ELF-1 (cell line): ENCODE measurements around the gene OR2T1.
"Not testable (repeated sequence)": the region's sequence is repeated elsewhere in the genome, so short reads cannot be mapped to it uniquely, and the experiment has no call there.

Experiments
- DNase-seq: peaks from one replicate; pipeline ENCODE4 v3.0.0-alpha.2; 2016; ENCODE audit warnings: low read depth, low spot score

Gene OR2T1

DNA sequence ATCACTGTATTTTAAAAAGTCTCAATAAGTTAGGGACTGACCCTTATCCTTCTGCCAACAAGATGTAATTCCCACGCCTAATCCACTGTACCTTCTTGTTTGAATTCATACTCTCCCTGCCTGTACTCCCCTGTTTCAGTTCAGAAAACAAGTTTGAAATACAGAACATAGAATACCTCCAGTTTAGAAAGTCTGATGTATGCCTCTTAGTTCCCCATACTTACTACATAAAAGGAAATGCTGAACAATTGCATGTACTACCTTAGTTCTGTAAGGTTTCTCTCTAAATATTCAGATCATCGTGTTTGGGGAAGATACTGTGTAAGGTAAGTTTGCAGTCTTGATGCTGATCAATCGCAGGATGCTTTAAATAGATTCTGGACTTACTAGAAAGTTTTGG is 33.5 kb downstream of the OR2T1 start:
- DNase-seq = not testable (repeated sequence)

DNA sequence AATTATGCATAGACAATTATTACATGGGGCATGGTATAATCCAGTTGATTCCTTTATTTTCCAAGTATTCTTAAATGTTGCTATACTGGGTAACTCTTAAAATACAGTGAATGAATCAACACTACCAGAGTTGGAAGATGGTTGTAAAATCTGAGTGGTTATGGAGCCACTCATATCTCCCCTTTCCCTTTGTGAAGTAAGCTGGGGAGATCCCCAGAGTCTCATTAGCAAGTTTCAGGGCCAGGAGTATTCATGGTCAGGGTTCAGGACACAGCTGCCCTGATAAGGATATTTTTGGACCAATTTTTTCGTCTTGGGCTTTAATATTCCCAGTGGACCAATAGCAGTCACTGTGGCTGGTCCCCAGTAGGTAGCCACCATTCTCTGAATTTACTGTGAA is 35.8 kb downstream of the OR2T1 start:
- not testable (repeated sequence) for DNase-seq

DNA sequence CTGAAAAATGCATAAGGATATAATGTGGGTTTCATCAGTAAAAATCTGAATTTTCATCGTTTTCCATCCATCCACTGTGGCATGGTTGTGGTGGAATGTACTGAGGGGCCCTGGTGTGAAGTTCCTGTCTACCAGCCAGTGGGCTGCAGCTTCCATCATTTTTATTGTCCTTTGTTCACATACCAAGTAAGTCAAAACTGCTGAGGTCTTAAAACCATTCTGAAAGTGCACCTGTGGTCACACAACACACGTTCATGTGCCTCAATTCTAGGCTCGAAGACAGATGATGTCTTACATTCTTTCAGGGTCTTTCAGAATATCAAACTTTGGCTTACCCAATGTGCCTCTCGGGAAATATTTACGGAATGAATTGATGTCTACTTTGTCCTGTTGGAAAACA is 36.4 kb downstream of the OR2T1 start:
- DNase-seq = not testable (repeated sequence)

DNA sequence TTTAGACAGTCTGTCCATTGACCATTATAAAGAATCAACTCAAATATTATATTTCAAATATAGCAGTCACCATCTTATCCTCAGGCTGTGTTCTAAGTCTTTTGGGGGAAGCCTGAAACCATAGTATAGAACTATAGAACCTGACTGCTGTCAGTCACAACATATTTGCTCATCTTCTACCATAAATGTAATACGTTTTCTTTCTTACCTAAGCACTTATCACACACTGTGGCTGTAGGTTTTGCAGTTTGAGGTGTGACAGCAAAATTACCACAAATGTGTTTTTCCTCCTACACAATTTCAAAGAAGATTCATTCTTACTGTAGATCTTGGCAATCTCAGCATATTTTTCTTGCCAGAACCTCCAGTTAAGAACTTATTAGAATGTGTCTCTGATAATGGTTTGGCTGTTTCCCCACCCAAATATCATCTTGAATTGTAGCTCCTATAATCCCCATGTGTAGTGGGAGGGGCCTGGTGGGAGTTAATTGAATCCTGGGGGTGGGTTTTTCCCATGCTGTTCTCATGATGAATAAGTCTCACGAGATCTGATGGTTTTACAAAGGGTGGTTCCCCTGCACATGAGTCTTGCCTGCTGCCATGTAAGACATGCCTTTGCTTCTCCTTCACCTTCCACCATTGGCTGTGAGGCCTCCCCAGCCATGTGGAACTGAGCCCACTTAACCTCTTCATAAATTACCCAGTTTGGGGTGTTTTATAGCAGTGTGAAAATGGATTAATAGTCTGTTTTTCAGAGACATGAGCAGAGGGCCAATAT is 39.8 kb downstream of the OR2T1 start:
- DNase-seq = not testable (repeated sequence)

DNA sequence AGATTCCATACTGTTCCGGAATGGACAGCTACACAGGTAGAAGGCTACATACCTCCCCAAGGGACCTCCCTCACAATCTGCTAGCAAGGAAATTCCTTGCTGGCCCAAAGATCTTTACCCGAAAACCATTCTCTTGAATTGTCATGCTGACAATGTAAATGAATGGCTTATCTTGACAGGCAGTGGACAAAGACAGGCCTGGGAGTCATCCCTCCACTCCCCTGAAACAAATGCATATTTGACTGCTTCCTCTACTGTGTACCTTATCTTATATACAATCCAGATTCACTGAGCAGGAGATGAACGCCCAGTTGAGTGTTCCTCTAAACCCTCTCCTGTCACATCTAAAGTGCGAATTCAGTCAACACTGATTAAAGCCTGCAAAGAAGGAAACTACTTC is 41.8 kb downstream of the OR2T1 start:
- not testable (repeated sequence) for DNase-seq

DNA sequence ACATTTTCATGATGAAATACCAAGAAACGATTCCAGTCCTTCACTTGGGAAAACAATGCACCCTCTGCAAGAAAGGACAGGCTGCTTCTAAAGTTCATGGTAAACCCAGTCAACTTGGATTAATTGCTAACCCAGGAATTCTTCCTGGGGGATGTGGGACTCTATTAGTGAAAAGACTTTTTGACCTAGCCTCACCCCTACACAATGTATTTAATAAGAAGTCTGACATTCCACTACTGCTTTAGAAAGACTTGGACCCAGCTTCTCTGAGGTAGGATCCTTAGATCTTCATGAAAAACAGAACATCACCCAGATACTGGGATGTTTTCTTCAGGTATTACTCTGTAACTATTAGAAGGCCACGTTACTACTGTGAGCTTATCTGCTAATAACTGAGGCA is 42.6 kb downstream of the OR2T1 start, which contains the start of gene OR2T2:
Gene OR2T2 (plus strand): TSS at position 239 of the 400 bp plus-strand sequence. CDS start 7,161 bp downstream, outside the sequence.
- DNase-seq = not testable (repeated sequence)

DNA sequence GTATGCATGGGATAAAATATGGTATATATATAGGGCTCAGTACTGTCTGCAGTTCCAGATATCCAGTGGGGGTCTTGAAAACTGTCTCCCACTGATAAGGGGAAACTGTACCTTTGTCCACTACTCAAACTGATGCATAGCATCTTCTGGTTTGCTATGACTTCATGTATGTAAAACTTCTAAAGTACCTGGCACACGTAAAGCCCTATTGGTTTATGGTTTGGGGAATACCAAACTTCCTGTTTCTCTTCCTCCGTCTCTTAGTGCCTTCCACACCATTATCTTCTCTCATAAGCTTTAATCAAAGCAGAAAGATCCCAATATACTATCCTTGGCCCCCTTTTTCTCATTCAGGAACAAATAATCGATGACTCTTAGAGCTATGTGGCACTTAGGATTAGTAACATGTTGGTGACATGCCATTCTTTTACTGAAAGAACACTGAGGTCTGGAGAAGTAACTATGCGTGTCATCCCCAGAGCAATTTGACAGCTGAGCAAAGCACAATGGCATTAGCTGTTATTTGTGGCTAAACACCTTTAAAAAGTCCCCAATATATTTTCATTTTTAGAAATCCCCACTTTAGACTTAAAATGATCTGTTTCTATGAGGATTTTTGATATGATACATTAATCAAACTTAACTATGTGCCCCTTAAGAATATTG is 45.7 kb downstream of the OR2T1 start:
- DNase-seq = not testable (repeated sequence)

DNA sequence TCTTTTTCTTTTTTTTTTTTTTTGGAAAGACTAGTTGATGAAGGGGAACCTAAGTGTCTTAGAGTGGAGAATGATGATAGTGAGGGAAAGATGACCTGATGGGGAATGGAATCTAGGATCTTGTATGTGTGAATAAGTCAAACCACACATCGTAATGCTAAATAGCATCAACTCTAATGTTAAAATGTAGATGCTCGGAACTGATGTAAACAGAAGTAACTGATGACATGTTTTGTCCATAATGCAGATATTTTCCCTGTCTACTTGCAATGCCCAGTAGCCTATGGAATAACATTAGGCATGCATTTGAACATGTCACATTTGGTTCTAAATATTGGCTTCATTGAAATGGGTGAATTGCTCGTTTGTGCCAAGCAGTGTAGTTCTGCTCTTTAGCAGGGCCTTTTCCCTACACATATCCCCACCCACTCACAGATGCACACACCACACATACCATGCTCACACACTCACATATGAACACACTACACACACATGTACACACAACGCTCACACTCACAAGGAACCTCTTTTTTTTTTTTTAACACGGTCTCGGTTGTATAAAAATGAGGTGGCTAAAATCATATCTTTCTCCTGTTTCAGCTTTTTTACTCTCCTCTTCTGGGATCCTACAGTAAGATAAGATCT is 47.1 kb downstream of the OR2T1 start:
- DNase-seq = not testable (repeated sequence)

DNA sequence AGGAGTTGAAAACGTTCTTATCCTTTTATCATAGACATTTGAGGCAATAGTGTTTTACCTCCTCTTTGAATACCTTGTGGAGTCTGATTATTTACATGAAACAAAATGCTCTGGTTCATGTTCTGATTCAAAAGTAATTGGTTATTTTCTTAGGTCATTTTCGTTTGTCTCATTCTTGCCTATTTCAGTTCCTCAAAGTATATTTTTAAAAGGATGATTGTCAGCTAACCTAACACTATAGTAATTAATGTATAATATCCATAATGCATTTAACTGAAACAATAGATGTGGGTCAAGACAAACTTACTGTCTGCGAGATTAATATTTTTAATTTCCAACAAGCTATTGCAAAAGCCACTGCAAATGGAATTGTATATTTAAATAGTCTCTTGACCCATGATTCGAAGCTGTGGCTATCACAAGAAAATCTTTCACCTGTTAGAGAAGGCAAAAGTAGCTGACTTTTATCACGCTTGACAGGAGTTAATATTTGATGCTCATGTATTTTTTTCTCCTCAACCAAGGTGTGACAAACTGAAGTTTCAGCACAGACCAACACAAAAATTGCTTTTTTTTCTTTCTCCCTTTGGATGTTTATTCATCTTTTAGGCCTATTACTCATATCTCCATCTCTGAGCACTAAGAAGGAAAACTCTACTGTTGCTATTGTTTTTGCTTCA is 47.8 kb downstream of the OR2T1 start:
- DNase-seq = not testable (repeated sequence)

DNA sequence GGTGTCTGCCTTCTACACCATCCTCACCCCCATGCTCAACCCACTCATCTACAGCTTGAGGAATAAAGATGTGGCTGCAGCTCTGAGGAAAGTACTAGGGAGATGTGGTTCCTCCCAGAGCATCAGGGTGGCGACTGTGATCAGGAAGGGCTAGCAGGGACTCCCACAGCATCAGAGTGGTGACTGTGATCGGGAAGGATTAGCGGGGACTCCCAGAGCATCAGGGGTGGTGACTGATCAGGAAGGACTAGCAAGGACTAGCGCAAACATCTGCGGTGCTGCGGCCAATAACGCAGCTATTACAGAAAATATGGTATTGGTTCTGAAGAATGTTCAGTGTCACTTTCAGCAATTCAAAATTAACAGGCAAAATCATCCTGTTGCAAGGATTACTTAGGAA is 50.8 kb downstream of the OR2T1 start:
- not testable (repeated sequence) for DNase-seq

DNA sequence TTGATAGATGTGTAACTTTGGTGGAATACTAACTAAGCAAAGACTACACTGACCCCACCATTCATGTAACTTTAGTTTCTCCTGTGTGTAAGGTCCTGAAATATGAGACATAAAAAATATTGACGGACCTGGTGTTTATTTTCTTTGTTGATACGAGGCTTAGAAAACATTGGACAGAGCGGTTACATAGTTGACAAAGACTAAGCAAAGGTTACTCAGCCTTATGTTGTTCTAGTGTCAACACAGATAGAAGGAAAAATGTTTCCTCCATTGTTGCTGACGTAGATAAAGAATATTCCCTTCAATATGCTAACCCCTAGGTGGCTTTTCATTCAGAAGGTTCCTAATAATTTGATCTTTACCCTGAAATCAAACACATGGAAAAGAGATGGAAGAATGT is 52.2 kb downstream of the OR2T1 start:
- DNase-seq = not testable (repeated sequence)

DNA sequence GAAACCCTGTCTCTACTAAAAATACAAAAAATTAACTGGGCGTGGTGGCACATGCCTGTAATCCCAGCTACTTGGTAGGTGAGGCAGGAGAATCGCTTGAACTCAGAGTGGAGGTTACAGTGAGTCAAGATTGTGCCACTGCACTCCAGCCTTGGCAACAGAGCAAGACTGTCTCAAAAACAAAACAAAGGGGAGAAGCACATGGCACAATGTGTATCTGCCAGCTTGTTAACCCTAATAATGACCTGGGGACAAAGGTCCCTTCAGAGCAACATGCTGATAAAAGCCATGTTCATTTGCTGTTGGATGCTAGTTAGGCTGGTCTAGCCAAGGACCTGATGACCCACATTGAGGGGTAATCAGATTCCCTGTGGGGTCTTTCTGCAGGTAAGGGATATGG is 53.8 kb downstream of the OR2T1 start:
- DNase-seq = not testable (repeated sequence)
